Posterior vena cava (tissue), 2 donors: ENCODE measurements around the gene DST. TPM values are rescaled to one million over a fixed set of nuclear protein-coding genes. Genes with fewer than 3 reads are reported as not detected.

Experiments used
- DNase-seq: peaks from one replicate; pipeline ENCODE4 v3.0.0-alpha.2; 2020; ENCODE audit warnings: low spot score
- intact Hi-C, 2 donors: fragments of 100-400 bp; cut with DNase I; formaldehyde crosslinking; loops; one replicate each; pipeline versions ENCODE4 v1.14.1 to v1.14.2; 2022 to 2023
- total RNA-seq, 2 donors: library from RNA; stranded (reverse); fragmentation: NEBNext Ultra II Directional; extraction: Animal tissue kit (Norgen Biotek cat#: 25700); gene quantifications; one replicate each; pipeline ENCODE4 v1.2.1, GENCODE V29; 2021
- donor health status: DM: yes; HTN: yes; CAD: no.
- donor health status: DM: yes; HTN: yes; CAD: no.

DST gene
- total RNA-seq, 2 donors from 2014 or later: 473 to 630 TPM

- intact Hi-C loops: no loop called here
- no peak for DNase-seq
Observed at GRCh38 chr6:56478202-56478601, 164.5 kb downstream of the DST start.

GRCh38 chr6:56477241-56477640, 165.4 kb downstream of the DST start:
- intact Hi-C loops: no loop called here
- no peak for DNase-seq

GRCh38 chr6:56475736-56476457, 166.8 kb downstream of the DST start:
- no peak for DNase-seq
- intact Hi-C loops: no loop called here

- intact Hi-C loops: no loop called here
Observed at GRCh38 chr6:56474532-56474931, 168.2 kb downstream of the DST start.

GRCh38 chr6:56463443-56463842, 179.2 kb downstream of the DST start:
- intact Hi-C loops: no loop called here
- DNase-seq: no peak

More at GRCh38 chr6:56474532-56474931, 168.2 kb downstream of the DST start:
- no peak for DNase-seq

- intact Hi-C loops: no loop called here
- DNase-seq: no peak
Observed at GRCh38 chr6:56459030-56459805, 183.5 kb downstream of the DST start.

GRCh38 chr6:56458324-56458884, 184.3 kb downstream of the DST start:
- intact Hi-C loops: no loop called here
- DNase-seq: no peak

- intact Hi-C loops: no loop called here
- no peak for DNase-seq
Observed at GRCh38 chr6:56456785-56457184, 185.9 kb downstream of the DST start.

- intact Hi-C loops: no loop called here
- DNase-seq: peak; percentile 87
Observed at GRCh38 chr6:56450882-56451739, 191.6 kb downstream of the DST start.

- intact Hi-C loops: no loop called here
- DNase-seq: no peak
Observed at GRCh38 chr6:56450376-56450775, 192.3 kb downstream of the DST start.

- DNase-seq: no peak
- intact Hi-C loops: loop anchor here in 1 of 2 donors (10.0 kb wide), 1 partner anchor 73 kb away; no protein-coding TSS in a partner anchor
Observed at GRCh38 chr6:56448046-56448445, 194.6 kb downstream of the DST start.

GRCh38 chr6:56445818-56446217, 196.9 kb downstream of the DST start:
- no peak for DNase-seq
- intact Hi-C loops: loop anchor here in 1 of 2 donors (10.0 kb wide), 1 partner anchor 71 kb away; no protein-coding TSS in a partner anchor

GRCh38 chr6:56444855-56445254, 197.8 kb downstream of the DST start:
- intact Hi-C loops: loop anchor here in 1 of 2 donors (10.0 kb wide), 1 partner anchor 70 kb away; no protein-coding TSS in a partner anchor
- DNase-seq: no peak

- DNase-seq: no peak
- intact Hi-C loops: loop anchor here in 1 of 2 donors (10.0 kb wide), 1 partner anchor 66 kb away; no protein-coding TSS in a partner anchor
Observed at GRCh38 chr6:56440551-56440981, 202.1 kb downstream of the DST start.

GRCh38 chr6:56437171-56437900, 205.4 kb downstream of the DST start:
- DNase-seq: no peak
- intact Hi-C loops: no loop called here

- DNase-seq: no peak
- intact Hi-C loops: no loop called here
Observed at GRCh38 chr6:56435754-56436153, 206.9 kb downstream of the DST start.

GRCh38 chr6:56435326-56435725, 207.4 kb downstream of the DST start:
- intact Hi-C loops: no loop called here
- no peak for DNase-seq

GRCh38 chr6:56434606-56435005, 208.1 kb downstream of the DST start:
- intact Hi-C loops: no loop called here
- no peak for DNase-seq

- DNase-seq: no peak
- intact Hi-C loops: no loop called here
Observed at GRCh38 chr6:56433119-56433518, 209.6 kb downstream of the DST start.
